ENCODE results near the gene SEMA5B. TPM values are rescaled to one million over a fixed set of nuclear protein-coding genes. Genes with fewer than 3 reads are reported as not detected.

SEMA5B gene
- total and polyA plus RNA-seq, 8 donors: 0.52 to 11.0 (median 1.3) TPM

DNA sequence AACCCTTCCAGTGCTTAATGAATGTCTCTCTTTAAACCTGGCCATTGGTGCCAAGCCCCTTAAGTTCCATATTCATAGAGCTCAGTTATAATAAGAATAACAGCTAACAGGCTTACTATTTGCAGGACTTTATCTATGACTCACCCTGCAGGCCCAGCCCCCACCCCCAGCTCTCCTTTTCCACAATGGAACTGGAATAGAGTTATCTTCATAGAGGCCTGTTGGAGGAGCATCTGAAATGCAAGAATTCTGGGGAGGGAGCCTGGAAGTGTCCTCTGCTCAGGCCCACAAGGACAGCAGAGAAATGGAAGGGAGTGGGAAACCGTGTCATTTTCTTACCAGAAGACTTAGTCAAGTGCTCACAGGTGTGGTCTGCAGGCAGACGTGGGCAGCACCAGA lies 52.8 kb downstream of the SEMA5B start:
- no peak overlapping the region for H3K27ac ChIP-seq
- TF ChIP-seq CTCF (IDR thresholded peaks at IDR 0.05): no peak
- H3K4me1 ChIP-seq: no peaks in the 10 kb centered on the region
- no peaks in the 10 kb centered on the region for H3K9me3 ChIP-seq
- peak in 3 of 4 donors; percentile 46 to 61 (median 46) for ATAC-seq
- no peaks in the 10 kb centered on the region for H3K36me3 ChIP-seq
- no peak overlapping the region for H3K4me3 ChIP-seq
- intact Hi-C loops (cut with DNase I): no loop called here
- FAIRE-seq: no peak
- WGBS, 2 donors: 62 to 71% methylated on average over 2 of the region's 2 CpGs
- DNase-seq: no peak
- H3K27me3 ChIP-seq: no peaks in the 10 kb centered on the region

GRCh38 chr3:122973893-122974615 lies 53.5 kb downstream of the SEMA5B start:
- no peak overlapping the region for H3K4me3 ChIP-seq
- ATAC-seq (no peak), FAIRE-seq (no peak), DNase-seq (no peak)
- H3K27ac ChIP-seq: no peak overlapping the region
- H3K27me3 ChIP-seq: no peaks in the 10 kb centered on the region
- TF ChIP-seq CTCF (IDR thresholded peaks at IDR 0.05): no peak
- H3K9me3 ChIP-seq: no peaks in the 10 kb centered on the region
- H3K36me3 ChIP-seq: no peaks in the 10 kb centered on the region
- intact Hi-C loops (cut with DNase I): no loop called here
- WGBS, 2 donors: 88 to 91% methylated on average over 11 to 12 of the region's 12 CpGs
- H3K4me1 ChIP-seq: no peaks in the 10 kb centered on the region

- no peaks in the 10 kb centered on the region for H3K27me3 ChIP-seq
- no peak for FAIRE-seq
- intact Hi-C loops (cut with DNase I): no loop called here
- H3K4me1 ChIP-seq: no peaks in the 10 kb centered on the region
- no peak for DNase-seq
- TF ChIP-seq CTCF (IDR thresholded peaks at IDR 0.05): no peak
- ATAC-seq: no peak
- 87 to 89% methylated on average over 1 of the region's 1 CpG for WGBS, 2 donors
- no peak overlapping the region for H3K27ac ChIP-seq
- no peaks in the 10 kb centered on the region for H3K36me3 ChIP-seq
- H3K9me3 ChIP-seq: no peaks in the 10 kb centered on the region
- no peak overlapping the region for H3K4me3 ChIP-seq
These were observed 55.4 kb downstream of the SEMA5B start for GRCh38 chr3:122972141-122972540.

GRCh38 chr3:122969585-122970469 lies 57.7 kb downstream of the SEMA5B start:
- FAIRE-seq: no peak
- H3K27ac ChIP-seq: no peak overlapping the region
- no peak for DNase-seq

More at GRCh38 chr3:122969585-122970469, 57.7 kb downstream of the SEMA5B start:
- H3K4me3 ChIP-seq: no peak overlapping the region
- H3K36me3 ChIP-seq: no peaks in the 10 kb centered on the region
- H3K27me3 ChIP-seq: no peaks in the 10 kb centered on the region
- WGBS, 2 donors: 50 to 52% methylated on average over 10 of the region's 10 CpGs
- ATAC-seq: peak in 2 of 4 donors; percentile 23 to 37
- no peak for TF ChIP-seq CTCF (IDR thresholded peaks at IDR 0.05)
- no peaks in the 10 kb centered on the region for H3K9me3 ChIP-seq
- intact Hi-C loops (cut with DNase I): no loop called here
- H3K4me1 ChIP-seq: no peaks in the 10 kb centered on the region
